Hematopoietic multipotent progenitor cell treated with erythropoietin and hydrocortisone succinate and interleukin-3 and kit ligand, for 6 days (in vitro differentiated cells): ENCODE data around the gene RHBDD1.

ENCODE experiments used
- DNase-seq: peaks from one replicate; pipeline ENCODE4 v3.0.0-alpha.2; 2015

RHBDD1 gene

GRCh38 chr2:226994775-226995174 lies 158.9 kb downstream of the RHBDD1 start:
- DNase-seq = no peak

- DNase-seq = no peak
Observed at GRCh38 chr2:226995625-226996041, 159.8 kb downstream of the RHBDD1 start.

- DNase-seq = peak; percentile 21
Observed at GRCh38 chr2:226999661-227000060, 163.8 kb downstream of the RHBDD1 start.

GRCh38 chr2:227000123-227000522 lies 164.3 kb downstream of the RHBDD1 start:
- no peak for DNase-seq

GRCh38 chr2:227004482-227004881 lies 168.6 kb downstream of the RHBDD1 start:
- DNase-seq = no peak

- no peak for DNase-seq
Observed at GRCh38 chr2:227006189-227006897, 170.5 kb downstream of the RHBDD1 start.

- DNase-seq = no peak
Observed at GRCh38 chr2:227007148-227007547, 171.3 kb downstream of the RHBDD1 start.

GRCh38 chr2:227007940-227008339 lies 172.1 kb downstream of the RHBDD1 start:
- DNase-seq = no peak

- no peak for DNase-seq
Observed at GRCh38 chr2:227010433-227010832, 174.6 kb downstream of the RHBDD1 start.

GRCh38 chr2:227013330-227013729 lies 177.5 kb downstream of the RHBDD1 start:
- DNase-seq = no peak

GRCh38 chr2:227013881-227014280 lies 178.0 kb downstream of the RHBDD1 start:
- no peak for DNase-seq

- no peak for DNase-seq
Observed at GRCh38 chr2:227016894-227017293, 181.0 kb downstream of the RHBDD1 start.

GRCh38 chr2:227020416-227020815 lies 184.6 kb downstream of the RHBDD1 start:
- DNase-seq = no peak

- no peak for DNase-seq
Observed at GRCh38 chr2:227022608-227023007, 186.8 kb downstream of the RHBDD1 start.

- DNase-seq = no peak
Observed at GRCh38 chr2:227025510-227025909, 189.7 kb downstream of the RHBDD1 start.

- peak; percentile 29 for DNase-seq
Observed at GRCh38 chr2:227029426-227030105, 193.7 kb downstream of the RHBDD1 start.

- DNase-seq = no peak
Observed at GRCh38 chr2:227030789-227031188, 194.9 kb downstream of the RHBDD1 start.

- peak; percentile 48 for DNase-seq
Observed at GRCh38 chr2:227031379-227031778, 195.5 kb downstream of the RHBDD1 start.

- peak; percentile 55 for DNase-seq
Observed at GRCh38 chr2:227033471-227034148, 197.8 kb downstream of the RHBDD1 start.

GRCh38 chr2:227035711-227036367 lies 200.0 kb downstream of the RHBDD1 start:
- no peak for DNase-seq

- DNase-seq = no peak
Observed at GRCh38 chr2:227036527-227036926, 200.7 kb downstream of the RHBDD1 start.

GRCh38 chr2:227038550-227039189 lies 202.8 kb downstream of the RHBDD1 start:
- DNase-seq = no peak

- no peak for DNase-seq
Observed at GRCh38 chr2:227043981-227044380, 208.1 kb downstream of the RHBDD1 start.
